MM.1S (cell line): ENCODE results near the gene AGPAT3.

Experiments
- DNase-seq: peaks from one replicate; pipeline ENCODE4 v3.0.0-alpha.2; 2015
- H2AFZ ChIP-seq: fragments of 300-600 bp; sonication (generic); 2 replicates; pipeline ENCODE4 v1.6.0; 2016; ENCODE audit warnings: antibody characterized with exemption, low read length
- H3F3A ChIP-seq: fragments of 300-600 bp; sonication (generic); 2 replicates; pipeline ENCODE4 v1.6.1; 2016; ENCODE audit warnings: mild to moderate bottlenecking, antibody characterized with exemption, low read length, moderate library complexity, mixed read lengths; ENCODE audit not compliant: insufficient read depth
- H3K27ac ChIP-seq: fragments of 300-600 bp; sonication (generic); 2 replicates; pipeline ENCODE4 v1.5.1; 2016; ENCODE audit warnings: mild to moderate bottlenecking, low read length
- H3K27me3 ChIP-seq: fragments of 300-600 bp; sonication (generic); replicated peaks from 2 replicates; pipeline ENCODE4 v1.6.0; 2016; ENCODE audit warnings: low read length; ENCODE audit not compliant: insufficient read depth
- H3K36me3 ChIP-seq: fragments of 300-600 bp; sonication (generic); replicated peaks from 2 replicates; pipeline ENCODE4 v1.6.1; 2016; ENCODE audit warnings: mild to moderate bottlenecking, low read length, mixed read lengths; ENCODE audit not compliant: insufficient read depth
- H3K4me1 ChIP-seq: fragments of 300-600 bp; sonication (generic); 2 replicates; pipeline ENCODE4 v1.6.1; 2016; ENCODE audit warnings: low read length, mixed read lengths
- H3K4me2 ChIP-seq: fragments of 300-600 bp; sonication (generic); 2 replicates; pipeline ENCODE4 v1.6.0; 2016; ENCODE audit warnings: low read depth, low read length
- H3K4me3 ChIP-seq: fragments of 300-600 bp; sonication (generic); 2 replicates; pipeline ENCODE4 v1.5.1; 2016; ENCODE audit warnings: low read length, mixed read lengths
- H3K79me2 ChIP-seq: fragments of 300-600 bp; sonication (generic); 2 replicates; pipeline ENCODE4 v1.6.1; 2016; ENCODE audit warnings: mixed run types, low read length, mixed read lengths
- H3K9ac ChIP-seq: fragments of 300-600 bp; sonication (generic); 2 replicates; pipeline ENCODE4 v1.6.1; 2016; ENCODE audit warnings: low read length, mixed read lengths
- H3K9me2 ChIP-seq: fragments of 300-600 bp; sonication (generic); replicated peaks from 2 replicates; pipeline ENCODE4 v1.6.1; 2016; ENCODE audit warnings: mild to moderate bottlenecking, low read length, mixed read lengths; ENCODE audit not compliant: insufficient read depth
- H3K9me3 ChIP-seq: fragments of 300-600 bp; sonication (generic); replicated peaks from 2 replicates; pipeline ENCODE4 v1.6.1; 2016; ENCODE audit warnings: mild to moderate bottlenecking, low read length, mixed read lengths; ENCODE audit not compliant: insufficient read depth
- H4K20me1 ChIP-seq: fragments of 300-600 bp; sonication (generic); 2 replicates; pipeline ENCODE4 v1.6.1; 2016; ENCODE audit warnings: mild to moderate bottlenecking, low read length, moderate library complexity, mixed read lengths; ENCODE audit not compliant: insufficient read depth
- CTCF ChIP-seq: fragments of 300-600 bp; sonication (generic); IDR thresholded peaks from 2 replicates; pipeline ENCODE4 v1.5.1; 2016; ENCODE audit warnings: antibody characterized with exemption, low read length, mixed read lengths
- EZH2 ChIP-seq: fragments of 300-600 bp; sonication (generic); optimal IDR thresholded peaks from 2 replicates; pipeline ENCODE3; 2017; ENCODE audit warnings: low read depth, mild to moderate bottlenecking, antibody characterized with exemption, low read length, mixed read lengths
- EZH2phosphoT487 ChIP-seq: fragments of 300-600 bp; sonication (generic); IDR thresholded peaks from 2 replicates; pipeline ENCODE4 v1.6.1; 2018; ENCODE audit warnings: antibody characterized with exemption, low read length

The AGPAT3 gene

DNA sequence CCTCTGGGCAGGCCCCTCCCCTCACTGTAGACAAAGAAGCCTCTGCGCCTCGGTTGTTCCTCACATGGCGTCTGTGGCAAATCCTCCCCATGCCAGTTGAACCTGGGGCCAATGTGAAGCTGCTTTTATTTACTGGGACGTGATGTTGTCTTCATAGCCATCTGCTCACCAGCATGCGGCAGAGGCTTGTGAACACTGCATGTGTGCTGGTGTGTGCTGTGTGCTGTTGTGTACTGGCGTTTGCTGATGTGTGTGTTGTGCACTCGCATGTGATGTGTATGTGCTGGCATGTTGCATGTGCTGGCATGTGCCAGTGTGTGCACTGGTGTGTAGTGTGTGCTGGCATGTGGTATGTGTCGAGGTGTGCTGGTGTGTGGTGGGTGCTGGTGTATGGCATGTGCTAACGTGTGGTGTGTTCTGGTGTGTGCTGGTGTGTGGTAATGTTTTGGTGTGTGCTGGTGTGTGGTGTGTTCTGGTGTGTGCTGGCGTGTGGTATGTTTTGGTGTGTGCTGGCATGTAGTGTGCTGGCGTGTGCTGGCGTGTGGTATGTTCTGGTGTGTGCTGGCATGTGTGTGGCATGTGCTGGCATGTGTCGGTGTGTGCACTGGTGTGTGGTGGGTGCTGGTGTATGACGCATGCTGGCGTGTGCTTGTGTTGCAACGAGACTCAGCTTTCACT is 109.9 kb downstream of the AGPAT3 start:
- no peaks in the 10 kb centered on the region for H4K20me1 ChIP-seq
- no peak overlapping the region for H3K9ac ChIP-seq
- H3K9me2 ChIP-seq, result no peaks in the 10 kb centered on the region
- no peak for DNase-seq
- TF ChIP-seq CTCF, result no peak
- no peak for TF ChIP-seq EZH2
- no peak for TF ChIP-seq EZH2phosphoT487
- no peaks in the 10 kb centered on the region for H3K79me2 ChIP-seq
- no peak overlapping the region for H3K4me3 ChIP-seq
- H3K27me3 ChIP-seq, result no peaks in the 10 kb centered on the region
- H3K9me3 ChIP-seq, result no peaks in the 10 kb centered on the region
- no peak overlapping the region for H3K4me2 ChIP-seq
- H3K27ac ChIP-seq, result no peak overlapping the region
- no peaks in the 10 kb centered on the region for H3F3A ChIP-seq
- H2AFZ ChIP-seq, result no peak overlapping the region
- no peaks in the 10 kb centered on the region; the same call in 1 of the 2 replicates for H3K36me3 ChIP-seq
- H3K4me1 ChIP-seq, result no peaks in the 10 kb centered on the region

DNA sequence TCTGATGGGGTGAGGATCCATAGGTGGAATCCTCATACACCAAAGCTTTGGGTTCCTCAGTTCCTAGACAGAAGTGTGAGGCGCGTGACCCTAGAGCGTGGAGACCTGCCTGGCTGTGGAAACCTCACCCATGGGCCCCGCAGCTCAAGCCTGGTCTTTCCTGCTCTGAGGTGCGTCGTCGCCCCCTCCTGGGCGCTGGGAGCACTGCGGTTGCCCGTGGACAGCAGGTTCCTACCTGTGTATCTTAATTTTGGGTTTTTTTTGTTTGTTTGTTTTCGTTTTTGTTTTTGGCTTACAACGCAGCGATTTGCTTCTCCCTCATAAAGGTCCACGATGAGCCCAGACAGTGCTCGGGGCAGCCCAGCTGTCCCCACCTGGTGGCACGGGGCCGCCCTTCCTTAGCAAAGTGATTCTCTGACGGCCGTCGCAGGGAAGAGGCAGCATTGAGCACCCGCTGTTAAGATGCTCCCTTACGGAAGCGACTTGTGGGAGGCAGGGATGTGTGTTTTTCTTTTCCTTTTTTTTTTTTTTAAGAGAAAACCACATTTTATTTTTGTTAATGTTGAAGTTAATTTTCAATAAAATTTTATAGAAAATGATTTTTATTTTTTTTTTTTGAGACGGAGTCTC is 110.6 kb downstream of the AGPAT3 start:
- Histone ChIP-seq H3K36me3 (no peaks in the 10 kb centered on the region; the same call in 1 of the 2 replicates), H3K27ac (no peak overlapping the region), H3F3A (no peaks in the 10 kb centered on the region), H3K4me2 (no peak overlapping the region), H3K27me3 (no peaks in the 10 kb centered on the region), H4K20me1 (no peaks in the 10 kb centered on the region), H3K9me3 (no peaks in the 10 kb centered on the region), H3K79me2 (no peaks in the 10 kb centered on the region), H3K9me2 (no peaks in the 10 kb centered on the region), H3K4me3 (no peak overlapping the region), H2AFZ (no peak overlapping the region), H3K9ac (no peak overlapping the region), H3K4me1 (no peaks in the 10 kb centered on the region)
- peak; percentile 86 for DNase-seq
- TF ChIP-seq EZH2, result no peak
- no peak for TF ChIP-seq EZH2phosphoT487
- peak; percentile 100 for TF ChIP-seq CTCF

DNA sequence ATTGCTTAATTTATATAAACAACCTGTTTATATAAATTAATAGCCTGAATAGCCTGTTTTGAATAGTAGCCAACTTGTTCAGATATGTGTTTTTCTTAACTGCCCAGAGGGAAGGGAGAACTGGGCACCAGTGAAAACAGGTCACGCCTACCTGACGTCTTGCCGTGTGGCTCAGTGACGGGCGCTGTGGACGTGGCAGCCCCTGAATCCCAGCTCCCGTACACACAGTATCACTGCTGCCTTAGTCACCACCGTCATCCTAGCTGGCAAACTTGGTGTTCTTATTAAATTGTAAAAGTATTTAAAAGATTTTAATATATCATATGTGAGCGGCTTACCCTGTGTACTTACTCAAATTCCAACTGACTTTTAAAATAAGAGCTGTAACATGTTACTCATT is 111.6 kb downstream of the AGPAT3 start:
- no peaks in the 10 kb centered on the region for H3K79me2 ChIP-seq
- no peak overlapping the region for H2AFZ ChIP-seq
- H4K20me1 ChIP-seq, result no peaks in the 10 kb centered on the region
- H3K9me3 ChIP-seq, result no peaks in the 10 kb centered on the region
- H3K4me1 ChIP-seq, result no peaks in the 10 kb centered on the region
- H3K4me2 ChIP-seq, result no peak overlapping the region
- no peak overlapping the region for H3K9ac ChIP-seq
- no peaks in the 10 kb centered on the region for H3K36me3 ChIP-seq
- H3K9me2 ChIP-seq, result no peaks in the 10 kb centered on the region
- TF ChIP-seq EZH2phosphoT487 (no peak), EZH2 (no peak), CTCF (no peak)
- no peaks in the 10 kb centered on the region for H3F3A ChIP-seq
- H3K27ac ChIP-seq, result no peak overlapping the region
- no peak overlapping the region for H3K4me3 ChIP-seq
- no peaks in the 10 kb centered on the region for H3K27me3 ChIP-seq
- no peak for DNase-seq
